Osteocyte (in vitro differentiated cells): ENCODE results near the gene ANTXR1. TPM values are rescaled to one million over a fixed set of nuclear protein-coding genes. Genes with fewer than 3 reads are reported as not detected.

Source experiments
- DNase-seq: peaks from one replicate; pipeline ENCODE4 v3.0.0; 2021; ENCODE audit warnings: mixed read lengths; ENCODE audit not compliant: unreplicated experiment; ENCODE audit errors: extremely low spot score
- H3K27ac Mint-ChIP-seq: one replicate; pipeline ENCODE4 v1.8.0; 2021; ENCODE audit warnings: mild to moderate bottlenecking, mixed read lengths; ENCODE audit not compliant: unreplicated experiment
- H3K27me3 Mint-ChIP-seq: one replicate; pipeline ENCODE4 v1.8.0; 2021; ENCODE audit warnings: mixed read lengths; ENCODE audit not compliant: unreplicated experiment
- H3K36me3 Mint-ChIP-seq: one replicate; pipeline ENCODE4 v1.8.0; 2021; ENCODE audit warnings: mixed read lengths; ENCODE audit not compliant: unreplicated experiment
- H3K4me1 Mint-ChIP-seq: one replicate; pipeline ENCODE4 v1.8.0; 2021; ENCODE audit warnings: mixed read lengths; ENCODE audit not compliant: unreplicated experiment
- H3K4me3 Mint-ChIP-seq: one replicate; pipeline ENCODE4 v1.8.0; 2021; ENCODE audit warnings: mild to moderate bottlenecking, moderate library complexity, mixed read lengths; ENCODE audit not compliant: unreplicated experiment
- H3K9me3 Mint-ChIP-seq: one replicate; pipeline ENCODE4 v1.8.0; 2021; ENCODE audit warnings: mixed read lengths; ENCODE audit not compliant: unreplicated experiment
- CTCF ChIP-seq: fragments of 200-600 bp; sonication (generic); IDR thresholded peaks from 2 replicates; pipeline ENCODE4 v1.5.0; 2021; ENCODE audit warnings: antibody characterized with exemption, mild to moderate bottlenecking, moderate library complexity
- total RNA-seq: library from RNA; stranded (reverse); gene quantifications from 2 replicates; pipeline ENCODE4 v1.2.1, GENCODE V29; 2021

The ANTXR1 gene
- total RNA-seq, 1 donor from 2014 or later, result 144 TPM

- no peak overlapping the region for H3K27ac Mint-ChIP-seq
- no peak overlapping the region for H3K4me3 Mint-ChIP-seq
- H3K36me3 Mint-ChIP-seq, result peaks cover 42% of the 10 kb centered on the region
- DNase-seq, result no peak
- H3K9me3 Mint-ChIP-seq, result no peaks in the 10 kb centered on the region
- no peak for TF ChIP-seq CTCF
- H3K4me1 Mint-ChIP-seq, result peaks cover 12% of the 10 kb centered on the region
- H3K27me3 Mint-ChIP-seq, result no peaks in the 10 kb centered on the region
Measured at GRCh38 chr2:69104261-69104660, 91.3 kb downstream of the ANTXR1 start.

DNA sequence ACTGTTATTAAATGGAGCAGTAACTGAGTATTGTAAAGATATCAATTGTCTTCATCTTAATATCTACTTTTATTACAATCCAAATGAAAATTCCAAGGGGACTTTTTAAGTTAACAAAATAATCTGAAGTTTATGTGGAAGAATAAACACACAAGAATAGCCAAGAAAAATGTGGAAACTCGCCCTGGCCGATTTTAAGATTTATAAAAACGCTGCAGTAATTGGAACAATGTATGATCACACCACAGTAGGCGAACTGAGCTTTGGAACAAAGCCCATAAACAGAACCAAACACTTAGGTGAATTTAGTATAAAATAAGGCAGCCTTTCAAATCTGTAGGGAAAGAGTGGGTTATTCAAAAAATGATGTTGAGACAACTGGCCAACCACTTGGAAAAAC lies 96.3 kb downstream of the ANTXR1 start:
- Mint-ChIP-seq H3K27me3 (no peaks in the 10 kb centered on the region), H3K9me3 (no peaks in the 10 kb centered on the region), H3K4me1 (peaks cover 8% of the 10 kb centered on the region), H3K36me3 (peaks cover 38% of the 10 kb centered on the region), H3K4me3 (no peak overlapping the region), H3K27ac (no peak overlapping the region)
- TF ChIP-seq CTCF, result no peak
- no peak for DNase-seq

GRCh38 chr2:69111076-69111475 lies 98.1 kb downstream of the ANTXR1 start:
- H3K36me3 Mint-ChIP-seq, result peaks cover 25% of the 10 kb centered on the region
- no peak for TF ChIP-seq CTCF
- H3K27ac Mint-ChIP-seq, result no peak overlapping the region
- no peak overlapping the region for H3K4me3 Mint-ChIP-seq
- no peak for DNase-seq
- no peaks in the 10 kb centered on the region for H3K9me3 Mint-ChIP-seq
- H3K4me1 Mint-ChIP-seq, result peaks cover 11% of the 10 kb centered on the region
- H3K27me3 Mint-ChIP-seq, result no peaks in the 10 kb centered on the region

GRCh38 chr2:69113627-69114026 lies 100.6 kb downstream of the ANTXR1 start:
- Mint-ChIP-seq H3K4me3 (no peak overlapping the region), H3K4me1 (peaks cover 28% of the 10 kb centered on the region), H3K9me3 (no peaks in the 10 kb centered on the region), H3K36me3 (peaks cover 20% of the 10 kb centered on the region), H3K27me3 (no peaks in the 10 kb centered on the region), H3K27ac (no peak overlapping the region)
- DNase-seq, result no peak
- TF ChIP-seq CTCF, result no peak

DNA sequence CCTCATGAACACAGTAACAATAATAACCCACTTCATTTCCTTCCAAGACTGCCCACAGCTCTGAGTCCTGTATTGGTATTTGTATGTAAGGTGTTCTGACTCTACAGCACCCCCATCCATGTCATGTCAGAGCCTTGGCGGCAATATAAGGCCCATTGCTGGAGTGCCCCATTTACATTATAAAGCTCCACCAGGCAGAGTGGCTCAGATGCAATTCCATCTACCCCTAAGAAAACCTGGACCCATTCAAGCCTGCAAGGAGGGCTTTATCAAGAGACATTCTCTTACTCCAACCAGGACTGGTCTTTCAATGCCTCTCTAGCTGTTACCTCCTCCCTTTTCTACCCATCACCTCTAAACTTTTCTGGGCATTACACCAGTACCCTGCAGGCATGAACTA lies 101.6 kb downstream of the ANTXR1 start:
- peaks cover 37% of the 10 kb centered on the region for H3K4me1 Mint-ChIP-seq
- no peak for TF ChIP-seq CTCF
- no peaks in the 10 kb centered on the region for H3K9me3 Mint-ChIP-seq
- no peaks in the 10 kb centered on the region for H3K27me3 Mint-ChIP-seq
- DNase-seq, result no peak
- no peak overlapping the region for H3K27ac Mint-ChIP-seq
- H3K4me3 Mint-ChIP-seq, result no peak overlapping the region
- H3K36me3 Mint-ChIP-seq, result peaks cover 14% of the 10 kb centered on the region
